ENCODE data around the gene SYT8.

- TF ChIP-seq CTCF (IDR thresholded peaks at IDR 0.05), result no peak
- TF ChIP-seq EZH2 (IDR thresholded peaks at IDR 0.05; ENCODE audit: borderline replicate concordance, insufficient read depth, low read depth, low read length, poor library complexity, severe bottlenecking), result no peak
Observed at GRCh38 chr11:1868636-1869291, 34.0 kb downstream of the SYT8 start.

Measured in B cell (primary cell).